A673 (cell line): Measurements from ENCODE around the gene TMBIM1. TPM values are rescaled to one million over a fixed set of nuclear protein-coding genes. Genes with fewer than 3 reads are reported as not detected.

ENCODE experiments used
- BruUV-seq: library from RNA; stranded (reverse); fragments of 400-500 nt; replicated peaks from 2 replicates; lab custom pipeline; 2021; lab: Mats Ljungman, UMichigan
- CTCF ChIA-PET: fragments of 300-600 bp; sonication (Branson Sonifier 250); formaldehyde crosslinking; loops from one replicate; lab custom pipeline; 2022; ENCODE audit warnings: antibody characterized with exemption; lab: Charles Lee
- POLR2A ChIA-PET: fragments of 300-600 bp; sonication (Branson Sonifier 250); formaldehyde crosslinking; loops from one replicate; lab custom pipeline; 2022; ENCODE audit warnings: antibody characterized with exemption; ENCODE audit not compliant: low non-redundant PET; lab: Charles Lee
- DNase-seq: peaks from one replicate; pipeline ENCODE4 v3.0.0-alpha.2; 2015; ENCODE audit warnings: low spot score
- H3K27ac ChIP-seq: fragments of 200-600 bp; sonication (generic); 2 replicates; pipeline ENCODE4 v1.5.1; 2016; ENCODE audit warnings: mixed run types, low read depth, mild to moderate bottlenecking, mixed read lengths, antibody characterized with exemption, low read length; ENCODE audit not compliant: poor library complexity, severe bottlenecking
- H3K27me3 ChIP-seq: fragments of 200-600 bp; sonication (generic); replicated peaks from 2 replicates; pipeline ENCODE4 v1.6.1; 2017; ENCODE audit warnings: mixed run types, low read depth, mild to moderate bottlenecking, mixed read lengths, antibody characterized with exemption, low read length; ENCODE audit not compliant: insufficient read depth, poor library complexity
- H3K36me3 ChIP-seq: fragments of 200-600 bp; sonication (generic); 2 replicates; pipeline ENCODE4 v1.6.1; 2016; ENCODE audit warnings: mixed run types, mild to moderate bottlenecking, mixed read lengths, antibody characterized with exemption, low read length; ENCODE audit not compliant: insufficient read depth, poor library complexity, severe bottlenecking
- H3K4me1 ChIP-seq: fragments of 200-600 bp; sonication (generic); 2 replicates; pipeline ENCODE4 v1.6.1; 2017; ENCODE audit warnings: mixed run types, mild to moderate bottlenecking, mixed read lengths, antibody characterized with exemption, low read length; ENCODE audit not compliant: insufficient read depth, poor library complexity, severe bottlenecking
- H3K4me3 ChIP-seq: fragments of 200-600 bp; sonication (generic); 2 replicates; pipeline ENCODE4 v1.5.1; 2016; ENCODE audit warnings: low read depth, mixed run types, mild to moderate bottlenecking, mixed read lengths, low read length; ENCODE audit not compliant: poor library complexity, severe bottlenecking
- H3K9me3 ChIP-seq: fragments of 200-600 bp; sonication (generic); 2 replicates; pipeline ENCODE4 v1.6.1; 2016; ENCODE audit warnings: mixed run types, low read depth, mild to moderate bottlenecking, mixed read lengths, antibody characterized with exemption, low read length; ENCODE audit not compliant: poor library complexity, severe bottlenecking
- EZH2 ChIP-seq: fragments of 200-600 bp; sonication (generic); IDR thresholded peaks from 2 replicates; pipeline ENCODE4 v1.6.1; 2017; ENCODE audit warnings: borderline replicate concordance, low read depth, mild to moderate bottlenecking, mixed read lengths, antibody characterized with exemption, low read length; ENCODE audit not compliant: poor library complexity, severe bottlenecking
- intact Hi-C: fragments of 100-400 bp; cut with micrococcal nuclease; formaldehyde crosslinking; loops from one replicate; pipeline ENCODE4 v1.10.0; 2022; ENCODE audit not compliant: unreplicated experiment
- total RNA-seq: library from RNA; stranded (reverse); gene quantifications from 2 replicates; pipeline ENCODE4 v1.2.3, GENCODE V29; 2021
- TF ChIP-seq, protein P1 (sequence below): fragments of 300-800, 200-600 bp; sonication (generic); conservative IDR thresholded peaks from 2 replicates; pipeline ENCODE4 v1.5.1; 2017; ENCODE audit warnings: low read depth, mild to moderate bottlenecking, antibody characterized with exemption, low read length, moderate library complexity, mixed read lengths

The TMBIM1 gene
- total RNA-seq, 1 experiment from 2014 or later, result 43.9 TPM

DNA sequence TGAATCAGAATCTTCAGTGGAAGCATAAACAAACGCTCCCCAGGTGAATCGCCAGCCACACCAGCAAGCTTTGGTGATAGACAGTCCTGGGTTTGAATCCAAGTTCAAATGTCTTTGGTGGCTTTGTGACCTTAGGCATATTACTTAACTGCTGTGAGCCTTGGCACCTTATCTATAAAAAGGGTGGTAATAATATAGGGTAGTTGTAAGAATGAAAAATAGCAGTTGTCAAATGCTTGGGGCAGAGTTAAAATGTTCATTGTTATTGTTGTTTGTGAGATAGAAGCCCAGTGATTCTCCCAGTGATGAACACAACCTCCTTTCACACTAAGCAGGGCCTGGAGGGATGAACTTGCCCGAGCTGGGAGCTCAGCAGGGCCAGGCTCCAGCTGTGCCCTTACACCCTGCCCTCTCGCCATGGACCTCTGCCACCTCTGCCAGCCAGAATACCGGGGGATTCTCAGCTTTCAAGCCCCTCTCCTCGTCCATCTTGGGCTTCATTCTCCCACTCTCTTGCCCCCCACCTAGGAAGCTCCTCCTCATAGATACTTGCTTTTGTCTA is 6.1 kb upstream of the TMBIM1 start:
- no peak for TF ChIP-seq EZH2
- TF ChIP-seq, protein P1, sequence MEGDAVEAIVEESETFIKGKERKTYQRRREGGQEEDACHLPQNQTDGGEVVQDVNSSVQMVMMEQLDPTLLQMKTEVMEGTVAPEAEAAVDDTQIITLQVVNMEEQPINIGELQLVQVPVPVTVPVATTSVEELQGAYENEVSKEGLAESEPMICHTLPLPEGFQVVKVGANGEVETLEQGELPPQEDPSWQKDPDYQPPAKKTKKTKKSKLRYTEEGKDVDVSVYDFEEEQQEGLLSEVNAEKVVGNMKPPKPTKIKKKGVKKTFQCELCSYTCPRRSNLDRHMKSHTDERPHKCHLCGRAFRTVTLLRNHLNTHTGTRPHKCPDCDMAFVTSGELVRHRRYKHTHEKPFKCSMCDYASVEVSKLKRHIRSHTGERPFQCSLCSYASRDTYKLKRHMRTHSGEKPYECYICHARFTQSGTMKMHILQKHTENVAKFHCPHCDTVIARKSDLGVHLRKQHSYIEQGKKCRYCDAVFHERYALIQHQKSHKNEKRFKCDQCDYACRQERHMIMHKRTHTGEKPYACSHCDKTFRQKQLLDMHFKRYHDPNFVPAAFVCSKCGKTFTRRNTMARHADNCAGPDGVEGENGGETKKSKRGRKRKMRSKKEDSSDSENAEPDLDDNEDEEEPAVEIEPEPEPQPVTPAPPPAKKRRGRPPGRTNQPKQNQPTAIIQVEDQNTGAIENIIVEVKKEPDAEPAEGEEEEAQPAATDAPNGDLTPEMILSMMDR, result no peak
- no TSS peak for BruUV-seq
- no peak overlapping the region for H3K27ac ChIP-seq
- ChIA-PET POLR2A (no interaction called here), CTCF (no interaction called here)
- no peaks in the 10 kb centered on the region for H3K27me3 ChIP-seq
- no peak for DNase-seq
- peaks cover 8% of the 10 kb centered on the region for H3K4me1 ChIP-seq
- intact Hi-C loops, result no loop called here
- H3K4me3 ChIP-seq, result no peak overlapping the region
- no peaks in the 10 kb centered on the region for H3K36me3 ChIP-seq
- H3K9me3 ChIP-seq, result no peaks in the 10 kb centered on the region

- Histone ChIP-seq H3K4me1 (peaks cover 16% of the 10 kb centered on the region), H3K27me3 (no peaks in the 10 kb centered on the region), H3K4me3 (no peak overlapping the region), H3K36me3 (no peaks in the 10 kb centered on the region), H3K27ac (no peak overlapping the region), H3K9me3 (no peaks in the 10 kb centered on the region)
- POLR2A ChIA-PET, result no interaction called here
- CTCF ChIA-PET, result interaction anchor here (1.6 kb wide), 1 partner anchor 99 kb away, joined by 3 read pairs; no protein-coding TSS in a partner anchor
- intact Hi-C loops, result no loop called here
- TF ChIP-seq EZH2, result no peak
- TF ChIP-seq, protein P1, result no peak
- no TSS peak for BruUV-seq
- DNase-seq, result no peak
These were observed 4.5 kb upstream of the TMBIM1 start for GRCh38 chr2:218296847-218297246.

DNA sequence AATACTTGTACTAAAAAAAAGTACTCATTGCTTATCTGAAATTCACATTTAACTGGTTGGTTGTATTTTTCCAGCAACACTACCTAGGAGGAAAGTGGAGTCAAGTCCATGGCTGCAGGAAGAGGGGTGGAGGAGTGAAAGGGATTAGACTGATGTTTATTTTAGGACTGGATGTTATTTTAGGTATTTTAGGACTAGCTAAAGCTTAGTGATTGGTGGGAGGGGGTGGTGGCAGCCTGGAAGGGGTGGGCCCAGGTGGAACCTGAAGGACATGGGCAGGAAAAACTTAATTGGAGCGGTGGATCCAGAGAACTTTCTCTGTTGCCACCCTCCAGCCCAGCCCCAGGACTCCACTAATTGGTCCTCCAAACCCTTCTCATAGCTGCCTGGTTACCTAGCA is 3.9 kb upstream of the TMBIM1 start:
- POLR2A ChIA-PET, result no interaction called here
- Histone ChIP-seq H3K27me3 (no peaks in the 10 kb centered on the region), H3K4me3 (no peak overlapping the region), H3K4me1 (peaks cover 16% of the 10 kb centered on the region), H3K36me3 (no peaks in the 10 kb centered on the region), H3K9me3 (no peaks in the 10 kb centered on the region), H3K27ac (no peak overlapping the region)
- no peak for DNase-seq
- intact Hi-C loops, result no loop called here
- CTCF ChIA-PET, result interaction anchor here (1.6 kb wide), 1 partner anchor 100 kb away, joined by 3 read pairs; no protein-coding TSS in a partner anchor
- no TSS peak for BruUV-seq
- no peak for TF ChIP-seq EZH2
- TF ChIP-seq, protein P1, result no peak
